MCF 10A (cell line): ENCODE data around the gene ETV1. TPM values are rescaled to one million over a fixed set of nuclear protein-coding genes. Genes with fewer than 3 reads are reported as not detected.

ENCODE experiments used
- BruUV-seq: library from RNA; stranded (reverse); fragments of 400-500 nt; replicated peaks from 2 replicates; lab custom pipeline; 2021; lab: Mats Ljungman, UMichigan
- CTCF ChIA-PET: fragments of 300-600 bp; sonication (Branson Sonifier 250); formaldehyde crosslinking; extraction: SDS; loops from one replicate; lab custom pipeline; 2021; ENCODE audit warnings: antibody characterized with exemption, inconsistent platforms; lab: Yijun Ruan, JAX
- POLR2A ChIA-PET: fragments of 300-600, 350-650 bp; sonication (Branson Sonifier 250); formaldehyde crosslinking; extraction: SDS; loops from one replicate; lab custom pipeline; 2020; ENCODE audit warnings: antibody characterized with exemption, inconsistent platforms; lab: Yijun Ruan, JAX
- DNase-seq: peaks from one replicate; pipeline ENCODE4 v3.0.0-alpha.2; 2018; ENCODE audit not compliant: unreplicated experiment
- H3K27ac Mint-ChIP-seq: one replicate; pipeline ENCODE4 v1.8.0; 2022; ENCODE audit warnings: mild to moderate bottlenecking, low read depth, mixed read lengths; ENCODE audit not compliant: unreplicated experiment
- H3K27me3 Mint-ChIP-seq: one replicate; pipeline ENCODE4 v1.8.0; 2022; ENCODE audit warnings: mixed read lengths; ENCODE audit not compliant: insufficient read depth, unreplicated experiment
- H3K36me3 Mint-ChIP-seq: one replicate; pipeline ENCODE4 v1.8.0; 2022; ENCODE audit warnings: mild to moderate bottlenecking, moderate library complexity, mixed read lengths; ENCODE audit not compliant: insufficient read depth, unreplicated experiment
- H3K4me1 Mint-ChIP-seq: one replicate; pipeline ENCODE4 v1.8.0; 2022; ENCODE audit warnings: mixed read lengths; ENCODE audit not compliant: insufficient read depth, unreplicated experiment
- H3K4me3 Mint-ChIP-seq: one replicate; pipeline ENCODE4 v1.8.0; 2022; ENCODE audit warnings: mild to moderate bottlenecking, moderate library complexity, mixed read lengths; ENCODE audit not compliant: unreplicated experiment
- H3K9me3 Mint-ChIP-seq: one replicate; pipeline ENCODE4 v1.8.0; 2022; ENCODE audit warnings: mixed read lengths; ENCODE audit not compliant: unreplicated experiment
- intact Hi-C: fragments of 100-400 bp; cut with micrococcal nuclease; formaldehyde crosslinking; loops from 2 replicates; pipeline ENCODE4 v1.14.1; 2022
- total RNA-seq: library from RNA; stranded (reverse); gene quantifications from 2 replicates; pipeline ENCODE4 v1.2.3, GENCODE V29; 2022
- TF ChIP-seq, protein P1 (sequence below): fragments of 200-600 bp; IDR thresholded peaks from one replicate; pipeline ENCODE4 v1.8.0; 2022; ENCODE audit warnings: antibody characterized with exemption, mild to moderate bottlenecking; ENCODE audit not compliant: unreplicated experiment

ETV1 gene
- total RNA-seq, 1 experiment from 2014 or later: 6.9 TPM

DNA sequence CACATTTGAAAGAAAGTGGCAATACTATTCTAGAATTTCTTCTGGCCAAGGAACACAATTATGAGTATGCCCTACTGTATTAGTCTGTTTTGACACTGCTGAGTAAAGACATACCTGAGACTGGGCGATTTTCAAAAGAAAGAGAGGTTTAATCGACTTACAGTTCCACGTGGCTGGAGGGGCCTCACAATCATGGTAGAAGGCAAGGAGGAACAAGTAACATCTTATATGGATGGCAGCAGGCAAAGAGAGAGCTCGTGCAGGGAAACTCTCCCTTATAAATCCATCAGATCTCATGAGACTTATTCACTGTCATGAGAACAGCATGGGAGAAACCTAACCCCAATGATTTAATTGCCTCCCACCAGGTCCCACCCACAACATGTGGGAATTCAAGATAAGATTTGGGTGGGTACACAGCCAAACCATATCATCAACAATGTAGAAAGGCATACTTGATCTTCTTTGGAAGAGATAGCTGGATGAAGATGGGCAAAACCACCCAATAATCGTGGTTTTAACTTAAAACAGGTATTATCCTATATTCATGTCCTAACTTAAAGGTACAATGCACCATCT is 113.9 kb downstream of the ETV1 start:
- H3K9me3 Mint-ChIP-seq: no peaks in the 10 kb centered on the region
- H3K4me3 Mint-ChIP-seq: no peak overlapping the region
- no peaks in the 10 kb centered on the region for H3K27me3 Mint-ChIP-seq
- POLR2A ChIA-PET: no interaction called here
- H3K36me3 Mint-ChIP-seq: no peaks in the 10 kb centered on the region
- TF ChIP-seq, protein P1, sequence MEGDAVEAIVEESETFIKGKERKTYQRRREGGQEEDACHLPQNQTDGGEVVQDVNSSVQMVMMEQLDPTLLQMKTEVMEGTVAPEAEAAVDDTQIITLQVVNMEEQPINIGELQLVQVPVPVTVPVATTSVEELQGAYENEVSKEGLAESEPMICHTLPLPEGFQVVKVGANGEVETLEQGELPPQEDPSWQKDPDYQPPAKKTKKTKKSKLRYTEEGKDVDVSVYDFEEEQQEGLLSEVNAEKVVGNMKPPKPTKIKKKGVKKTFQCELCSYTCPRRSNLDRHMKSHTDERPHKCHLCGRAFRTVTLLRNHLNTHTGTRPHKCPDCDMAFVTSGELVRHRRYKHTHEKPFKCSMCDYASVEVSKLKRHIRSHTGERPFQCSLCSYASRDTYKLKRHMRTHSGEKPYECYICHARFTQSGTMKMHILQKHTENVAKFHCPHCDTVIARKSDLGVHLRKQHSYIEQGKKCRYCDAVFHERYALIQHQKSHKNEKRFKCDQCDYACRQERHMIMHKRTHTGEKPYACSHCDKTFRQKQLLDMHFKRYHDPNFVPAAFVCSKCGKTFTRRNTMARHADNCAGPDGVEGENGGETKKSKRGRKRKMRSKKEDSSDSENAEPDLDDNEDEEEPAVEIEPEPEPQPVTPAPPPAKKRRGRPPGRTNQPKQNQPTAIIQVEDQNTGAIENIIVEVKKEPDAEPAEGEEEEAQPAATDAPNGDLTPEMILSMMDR: no peak
- peaks cover 33% of the 10 kb centered on the region for H3K4me1 Mint-ChIP-seq
- intact Hi-C loops: no loop called here
- CTCF ChIA-PET: no interaction called here
- no TSS peak for BruUV-seq
- no peak overlapping the region for H3K27ac Mint-ChIP-seq
- no peak for DNase-seq

DNA sequence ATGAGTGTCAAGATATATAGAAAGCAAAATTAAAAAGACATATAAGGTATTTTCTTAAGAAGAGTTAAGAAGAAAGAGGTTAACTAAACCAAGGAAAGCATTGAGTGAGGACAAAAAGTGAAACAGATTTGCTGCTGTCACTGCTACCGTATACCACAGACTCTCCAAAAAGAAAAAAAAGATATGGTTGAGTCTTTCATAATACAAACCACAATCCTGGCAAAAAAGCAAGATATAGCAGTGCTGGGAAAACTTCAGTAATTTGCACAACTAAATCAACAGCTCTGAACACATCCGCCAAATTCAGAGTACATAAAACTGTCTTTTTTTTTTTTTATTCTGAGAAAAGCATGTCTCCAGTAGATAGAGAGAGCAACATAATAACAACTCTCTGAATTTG is 114.7 kb downstream of the ETV1 start:
- Mint-ChIP-seq H3K27me3 (no peaks in the 10 kb centered on the region), H3K4me1 (peaks cover 25% of the 10 kb centered on the region), H3K27ac (peak overlapping the region; percentile 14), H3K36me3 (no peaks in the 10 kb centered on the region), H3K9me3 (no peaks in the 10 kb centered on the region), H3K4me3 (no peak overlapping the region)
- ChIA-PET POLR2A (no interaction called here), CTCF (interaction anchor here (0.7 kb wide), 1 partner anchor 51 kb away, joined by 4 read pairs; no protein-coding TSS in a partner anchor)
- intact Hi-C loops: no loop called here
- BruUV-seq: no TSS peak
- TF ChIP-seq, protein P1: no peak
- peak; percentile 61 for DNase-seq

DNA sequence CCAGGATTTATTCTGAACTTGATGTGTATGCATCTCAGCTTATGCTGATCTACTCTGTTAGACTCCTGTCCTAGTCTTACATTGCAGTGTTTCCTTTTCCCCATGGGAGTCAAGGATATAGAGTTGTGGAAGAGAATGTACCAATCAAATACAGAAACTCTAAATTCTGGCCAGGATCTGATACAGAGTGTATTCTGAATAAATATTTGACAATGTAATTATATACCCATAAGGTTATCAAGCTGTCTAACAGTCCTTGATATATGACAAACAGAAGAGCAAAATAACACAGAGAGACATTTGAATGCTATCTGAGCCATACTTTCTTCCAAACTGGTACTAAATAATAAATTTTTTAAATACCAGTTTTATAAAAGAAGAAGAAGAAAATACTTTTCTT is 116.8 kb downstream of the ETV1 start:
- H3K4me1 Mint-ChIP-seq: peaks cover 17% of the 10 kb centered on the region
- intact Hi-C loops: no loop called here
- TF ChIP-seq, protein P1: no peak
- H3K27me3 Mint-ChIP-seq: no peaks in the 10 kb centered on the region
- no peak for DNase-seq
- no peak overlapping the region for H3K4me3 Mint-ChIP-seq
- ChIA-PET CTCF (no interaction called here), POLR2A (no interaction called here)
- H3K27ac Mint-ChIP-seq: no peak overlapping the region
- no TSS peak for BruUV-seq
- H3K36me3 Mint-ChIP-seq: no peaks in the 10 kb centered on the region
- H3K9me3 Mint-ChIP-seq: no peaks in the 10 kb centered on the region

DNA sequence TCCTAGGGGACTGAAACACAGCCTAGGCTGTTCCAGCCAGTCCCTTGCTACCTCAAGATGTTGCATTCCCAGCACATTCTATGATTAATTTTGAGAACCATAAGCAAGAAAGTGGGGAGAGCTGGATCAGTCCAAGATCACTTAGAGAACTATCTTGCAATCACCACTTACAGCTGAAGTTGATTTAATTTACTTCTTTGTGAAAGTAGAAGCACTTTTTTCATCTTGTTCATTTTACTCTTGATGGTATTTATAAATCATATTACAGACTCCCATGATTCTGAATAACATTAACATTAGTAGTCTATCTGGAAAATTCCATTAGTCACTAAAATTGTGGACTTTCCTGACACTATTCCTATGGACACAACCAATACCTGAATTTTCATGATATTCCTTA is 118.5 kb downstream of the ETV1 start:
- intact Hi-C loops: no loop called here
- ChIA-PET POLR2A (interaction anchor here (1.1 kb wide), 1 partner anchor 9 kb away, joined by 3 read pairs; no protein-coding TSS in a partner anchor), CTCF (no interaction called here)
- H3K27me3 Mint-ChIP-seq: no peaks in the 10 kb centered on the region
- no peaks in the 10 kb centered on the region for H3K36me3 Mint-ChIP-seq
- H3K9me3 Mint-ChIP-seq: no peaks in the 10 kb centered on the region
- peaks cover 17% of the 10 kb centered on the region for H3K4me1 Mint-ChIP-seq
- no peak for DNase-seq
- no peak overlapping the region for H3K4me3 Mint-ChIP-seq
- H3K27ac Mint-ChIP-seq: no peak overlapping the region
- BruUV-seq: no TSS peak
- TF ChIP-seq, protein P1: no peak
